HEK293T (cell line): Measurements from ENCODE around the gene NOVA2.
A peak's percentile ranks its signal among the peaks of the same experiment; 100 is the strongest.

Experiments used
- CTCF ChIA-PET: fragments of 350-600 bp; formaldehyde crosslinking; extraction: SDS; loops from one replicate; lab custom pipeline; 2021; ENCODE audit warnings: antibody characterized with exemption, inconsistent platforms; lab: Yijun Ruan, JAX
- POLR2A ChIA-PET: fragments of 350-600 bp; formaldehyde crosslinking; extraction: SDS; loops from one replicate; lab custom pipeline; 2020; ENCODE audit warnings: antibody characterized with exemption, inconsistent platforms; lab: Yijun Ruan, JAX
- DNase-seq: peaks from one replicate; pipeline ENCODE4 v3.0.0; 2012; ENCODE audit warnings: mixed read lengths; ENCODE audit errors: extremely low spot score
- ARNT ChIP-seq: fragments of 450-650 bp; IDR thresholded peaks from 2 replicates; pipeline ENCODE4 v1.6.1; 2017; ENCODE audit warnings: mild to moderate bottlenecking
- BHLHE40 ChIP-seq: fragments of 450-650 bp; IDR thresholded peaks from 2 replicates; pipeline ENCODE4 v1.6.1; 2016; ENCODE audit warnings: mild to moderate bottlenecking, moderate library complexity, borderline replicate concordance
- CTBP1 ChIP-seq: fragments of 450-650 bp; IDR thresholded peaks from 2 replicates; pipeline ENCODE4 v1.6.1; 2016; ENCODE audit warnings: borderline replicate concordance
- ELF4 ChIP-seq: fragments of 450-650 bp; IDR thresholded peaks from 2 replicates; pipeline ENCODE4 v1.6.1; 2017; ENCODE audit warnings: antibody characterized with exemption
- FOXA1 ChIP-seq: fragments of 450-650 bp; IDR thresholded peaks from 2 replicates; pipeline ENCODE4 v1.6.1; 2016; ENCODE audit warnings: mild to moderate bottlenecking
- FOXK2 ChIP-seq: fragments of 450-650 bp; IDR thresholded peaks from 2 replicates; pipeline ENCODE4 v1.6.1; 2016; ENCODE audit warnings: mild to moderate bottlenecking
- FOXM1 ChIP-seq: fragments of 450-650 bp; IDR thresholded peaks from 2 replicates; pipeline ENCODE4 v1.6.1; 2017; ENCODE audit warnings: mild to moderate bottlenecking, borderline replicate concordance
- HDGF ChIP-seq: fragments of 450-650 bp; IDR thresholded peaks from 2 replicates; pipeline ENCODE4 v1.6.1; 2017; ENCODE audit warnings: antibody characterized with exemption, borderline replicate concordance
- L3MBTL2 ChIP-seq: fragments of 450-650 bp; conservative IDR thresholded peaks from 2 replicates; pipeline ENCODE4 v1.6.1; 2016; ENCODE audit warnings: mild to moderate bottlenecking
- LEF1 ChIP-seq: fragments of 450-650 bp; IDR thresholded peaks from 2 replicates; pipeline ENCODE4 v1.6.1; 2017; ENCODE audit warnings: mild to moderate bottlenecking, borderline replicate concordance
- NFRKB ChIP-seq: fragments of 450-650 bp; IDR thresholded peaks from 2 replicates; pipeline ENCODE4 v1.6.1; 2016; ENCODE audit warnings: mild to moderate bottlenecking, moderate library complexity
- SP1 ChIP-seq: fragments of 450-650 bp; IDR thresholded peaks from 2 replicates; pipeline ENCODE4 v1.6.1; 2017
- SUZ12 ChIP-seq: fragments of 450-650 bp; IDR thresholded peaks from 2 replicates; pipeline ENCODE4 v1.6.1; 2016; ENCODE audit warnings: mild to moderate bottlenecking
- TARDBP ChIP-seq: fragments of 450-650 bp; IDR thresholded peaks from 2 replicates; pipeline ENCODE4 v1.6.1; 2016
- ZNF384 ChIP-seq: fragments of 450-650 bp; IDR thresholded peaks from 2 replicates; pipeline ENCODE4 v1.6.1; 2016
- TF ChIP-seq, protein P1 (sequence below): fragments of 450-650 bp; IDR thresholded peaks from 2 replicates; pipeline ENCODE4 v1.6.1; 2016

Gene NOVA2

DNA sequence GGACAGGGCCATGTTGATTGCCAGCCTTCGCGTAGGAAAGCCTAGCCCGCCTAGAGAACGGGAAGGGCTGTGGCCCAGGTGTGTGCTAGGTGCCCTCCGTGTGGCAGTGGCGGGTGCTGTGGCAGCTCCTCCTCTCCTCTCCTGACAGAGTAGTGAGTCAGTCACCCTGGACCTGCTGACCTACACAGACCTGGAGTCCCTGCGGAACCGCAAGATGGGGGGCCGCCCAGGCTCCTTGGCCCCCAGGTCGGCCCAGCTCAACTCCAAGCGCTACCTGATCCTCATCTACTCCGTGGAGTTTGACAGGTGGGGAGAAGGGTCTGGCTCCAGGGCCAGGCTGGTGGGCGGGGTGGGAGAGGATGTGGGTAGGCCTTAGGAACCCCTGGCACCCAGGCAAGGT, 32.7 kb upstream of the NOVA2 start:
- POLR2A ChIA-PET: no interaction called here
- no peak for DNase-seq
- TF ChIP-seq L3MBTL2: no peak
- TF ChIP-seq BHLHE40: no peak
- no peak for TF ChIP-seq FOXK2
- no peak for TF ChIP-seq CTBP1
- no peak for TF ChIP-seq SP1
- no peak for TF ChIP-seq FOXM1
- no peak for TF ChIP-seq FOXA1
- TF ChIP-seq, protein P1, sequence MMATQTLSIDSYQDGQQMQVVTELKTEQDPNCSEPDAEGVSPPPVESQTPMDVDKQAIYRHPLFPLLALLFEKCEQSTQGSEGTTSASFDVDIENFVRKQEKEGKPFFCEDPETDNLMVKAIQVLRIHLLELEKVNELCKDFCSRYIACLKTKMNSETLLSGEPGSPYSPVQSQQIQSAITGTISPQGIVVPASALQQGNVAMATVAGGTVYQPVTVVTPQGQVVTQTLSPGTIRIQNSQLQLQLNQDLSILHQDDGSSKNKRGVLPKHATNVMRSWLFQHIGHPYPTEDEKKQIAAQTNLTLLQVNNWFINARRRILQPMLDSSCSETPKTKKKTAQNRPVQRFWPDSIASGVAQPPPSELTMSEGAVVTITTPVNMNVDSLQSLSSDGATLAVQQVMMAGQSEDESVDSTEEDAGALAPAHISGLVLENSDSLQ: no peak
- TF ChIP-seq HDGF: no peak
- TF ChIP-seq SUZ12: no peak
- TF ChIP-seq ZNF384: no peak
- TF ChIP-seq TARDBP: no peak
- TF ChIP-seq NFRKB: no peak
- no peak for TF ChIP-seq ELF4
- TF ChIP-seq ARNT: no peak
- no peak for TF ChIP-seq LEF1
- CTCF ChIA-PET: interaction anchor here (0.6 kb wide), 1 partner anchor 107 kb away, joined by 3 read pairs; no protein-coding TSS in a partner anchor

DNA sequence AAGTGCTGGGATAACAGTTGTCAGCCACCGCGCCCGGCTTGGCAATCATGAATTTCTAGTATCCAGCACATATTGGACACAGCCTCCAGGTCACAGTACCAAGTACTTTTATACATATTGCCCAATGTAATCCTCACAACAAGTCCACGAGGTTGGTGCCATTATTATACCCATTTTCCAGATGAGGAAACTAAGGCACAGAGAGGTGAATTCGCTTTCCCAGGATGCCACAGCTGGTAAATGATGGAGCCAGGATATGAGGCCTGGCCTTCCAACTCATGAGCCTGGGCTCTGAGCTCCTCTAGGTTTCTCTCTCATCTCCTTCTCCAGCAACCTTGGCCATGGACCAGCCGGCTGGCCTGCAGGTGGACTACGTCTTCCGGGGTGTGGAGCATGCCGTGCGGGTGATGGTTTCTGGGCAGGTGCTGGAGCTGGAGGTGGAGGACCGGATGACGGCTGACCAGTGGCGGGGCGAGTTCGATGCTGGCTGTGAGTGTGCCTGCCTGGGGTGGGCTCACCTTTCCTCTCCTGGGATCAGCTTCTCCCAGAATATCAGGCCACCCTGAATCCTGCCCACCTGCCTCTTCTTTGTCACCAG, 29.1 kb upstream of the NOVA2 start:
- ChIA-PET POLR2A (no interaction called here), CTCF (interaction anchor here (1.1 kb wide), 1 partner anchor 14 kb away, joined by 3 read pairs; no protein-coding TSS in a partner anchor)
- no peak for DNase-seq

DNA sequence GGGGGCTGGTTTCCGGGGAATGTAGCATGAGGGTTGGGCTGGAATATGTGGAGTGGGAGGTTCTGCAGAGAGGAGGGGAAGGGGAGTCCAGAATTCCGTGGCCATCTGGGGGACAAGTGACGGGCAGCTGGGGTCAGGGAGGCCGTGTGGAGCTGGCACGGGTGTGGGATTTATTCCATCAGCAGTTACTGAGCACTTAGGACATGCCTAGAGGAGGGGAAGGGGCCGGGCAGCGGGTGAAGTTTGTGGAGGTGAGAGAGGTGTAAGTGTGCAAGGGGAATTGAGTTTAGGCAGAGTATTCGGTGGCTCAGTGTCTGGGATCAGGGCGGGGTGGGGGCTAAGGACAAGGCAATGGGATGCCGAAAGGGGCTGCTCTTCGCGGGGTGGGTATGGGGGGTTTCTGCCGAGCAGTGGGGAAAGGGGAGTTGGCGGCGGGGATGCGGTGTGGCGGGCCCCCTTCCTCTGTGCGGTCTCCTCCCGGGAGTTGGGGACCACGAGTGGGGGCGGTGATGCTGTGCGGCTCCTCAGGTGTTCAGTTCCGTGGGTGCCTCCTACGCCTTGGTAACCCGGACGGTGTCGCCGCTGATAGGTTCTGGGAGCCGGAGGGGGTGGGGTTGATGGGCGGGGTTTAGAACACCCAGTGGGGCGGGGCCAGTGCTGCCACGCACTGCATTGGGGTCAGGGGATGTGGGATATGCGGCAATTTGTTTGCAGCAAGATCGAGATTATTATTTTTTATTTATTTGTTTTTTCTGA, 27.0 kb upstream of the NOVA2 start:
- ChIA-PET CTCF (no interaction called here), POLR2A (no interaction called here)
- TF ChIP-seq CTBP1: no peak
- TF ChIP-seq SUZ12: no peak
- TF ChIP-seq FOXM1: no peak
- TF ChIP-seq L3MBTL2: no peak
- no peak for TF ChIP-seq HDGF
- TF ChIP-seq, protein P1: no peak
- TF ChIP-seq BHLHE40: no peak
- TF ChIP-seq FOXA1: no peak
- TF ChIP-seq SP1: no peak
- TF ChIP-seq TARDBP: no peak
- TF ChIP-seq LEF1: no peak
- no peak for TF ChIP-seq NFRKB
- no peak for TF ChIP-seq FOXK2
- DNase-seq: peak; percentile 82

More for the DNA sequence above, 29.1 kb upstream of the NOVA2 start:
- no peak for TF ChIP-seq ZNF384
- no peak for TF ChIP-seq CTBP1
- TF ChIP-seq L3MBTL2: no peak
- no peak for TF ChIP-seq FOXM1
- TF ChIP-seq ARNT: no peak
- TF ChIP-seq HDGF: no peak
- TF ChIP-seq FOXA1: no peak
- no peak for TF ChIP-seq TARDBP

DNA sequence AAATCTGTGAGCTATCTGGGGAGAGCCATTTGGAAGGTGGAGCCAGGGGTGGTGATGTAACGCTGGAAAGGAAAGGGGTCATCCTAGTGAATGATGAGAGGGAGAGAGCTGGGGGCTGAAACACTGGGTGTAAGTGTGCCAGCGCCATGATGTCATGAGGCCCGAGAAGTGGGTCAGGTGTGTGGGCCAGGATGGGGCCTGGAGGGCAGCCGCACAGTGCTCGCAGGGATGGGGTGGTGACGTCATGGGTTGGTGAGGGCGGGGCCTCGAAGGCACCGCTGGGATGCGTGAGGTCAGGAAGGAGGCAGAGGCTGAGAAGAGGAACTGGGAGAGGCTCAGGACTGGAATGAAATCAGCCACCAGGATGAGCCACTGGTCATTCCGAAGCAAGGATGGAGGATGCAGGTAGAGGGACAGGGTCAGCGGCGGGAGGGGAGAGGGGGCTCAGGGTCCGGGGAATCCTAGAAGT, 26.0 kb upstream of the NOVA2 start:
- TF ChIP-seq L3MBTL2 (no peak), ZNF384 (no peak), HDGF (no peak), SUZ12 (no peak), ARNT (no peak), NFRKB (no peak), ELF4 (no peak)
- ChIA-PET CTCF (no interaction called here), POLR2A (interaction anchor here (0.7 kb wide), 1 partner anchor 1492 kb away, joined by 3 read pairs; no protein-coding TSS in a partner anchor)
- peak; percentile 59 for DNase-seq

DNA sequence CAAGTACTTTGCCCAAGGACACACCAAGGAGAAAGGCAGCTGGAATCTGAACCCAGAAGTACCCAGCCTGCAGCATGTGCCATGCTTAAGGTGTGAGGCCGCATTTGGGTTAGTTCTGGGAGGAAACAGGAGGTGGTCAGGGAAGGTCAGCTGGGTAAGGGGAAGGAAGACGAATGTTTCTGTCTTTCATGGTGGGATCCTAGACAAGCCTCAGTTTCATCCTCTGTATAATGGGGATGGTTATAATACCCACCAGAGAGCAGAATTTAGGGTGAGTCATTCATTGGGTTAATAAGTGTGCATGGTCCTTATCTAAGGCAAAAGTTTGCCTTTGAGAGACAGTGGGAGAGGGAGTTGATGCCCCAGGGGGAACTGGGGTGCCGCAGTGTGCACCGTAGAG, 25.2 kb upstream of the NOVA2 start:
- no peak for TF ChIP-seq ARNT
- no peak for TF ChIP-seq ELF4
- no peak for TF ChIP-seq CTBP1
- no peak for TF ChIP-seq LEF1
- no peak for TF ChIP-seq FOXM1
- TF ChIP-seq, protein P1: no peak
- TF ChIP-seq FOXK2: no peak
- no peak for TF ChIP-seq NFRKB
- no peak for TF ChIP-seq L3MBTL2
- no peak for TF ChIP-seq SP1
- no peak for TF ChIP-seq FOXA1
- no peak for TF ChIP-seq ZNF384
- TF ChIP-seq BHLHE40: no peak
- TF ChIP-seq SUZ12: no peak
- TF ChIP-seq TARDBP: no peak
- TF ChIP-seq HDGF: no peak
- ChIA-PET POLR2A (interaction anchor here (0.7 kb wide), 1 partner anchor 1491 kb away, joined by 3 read pairs; no protein-coding TSS in a partner anchor), CTCF (no interaction called here)
- DNase-seq: no peak

- no peak for TF ChIP-seq SP1
- ChIA-PET POLR2A (no interaction called here), CTCF (no interaction called here)
- no peak for DNase-seq
These were observed 23.3 kb upstream of the NOVA2 start for GRCh38 chr19:45996933-45997332.
